NCI-H2029 (cell line): Measurements from ENCODE around the gene HIRIP3.
A peak's percentile ranks its signal among the peaks of the same experiment; 100 is the strongest.
"Not testable (repeated sequence)": the region's sequence is repeated elsewhere in the genome, so short reads cannot be mapped to it uniquely, and the experiment has no call there.

Experiments
- DNase-seq: peaks from one replicate; lab custom pipeline; 2025; lab: John Stamatoyannopoulos, UW

Gene HIRIP3

GRCh38 chr16:29959821-29960220, 35.6 kb downstream of the HIRIP3 start:
- DNase-seq: not testable (repeated sequence)

- DNase-seq: no peak
Observed at GRCh38 chr16:29959293-29959692, 36.1 kb downstream of the HIRIP3 start.

GRCh38 chr16:29958756-29959155, 36.7 kb downstream of the HIRIP3 start:
- DNase-seq: no peak

GRCh38 chr16:29951625-29952365, 43.6 kb downstream of the HIRIP3 start:
- DNase-seq: no peak

GRCh38 chr16:29950806-29951461, 44.5 kb downstream of the HIRIP3 start:
- DNase-seq: no peak

GRCh38 chr16:29947897-29948296, 47.5 kb downstream of the HIRIP3 start:
- no peak for DNase-seq

- peak; percentile 42 for DNase-seq
Observed at GRCh38 chr16:29943846-29944799, 51.3 kb downstream of the HIRIP3 start.
